Spleen (tissue), 7 donors: ENCODE measurements around the gene DNASE1L2.

ENCODE experiments used
- POLR2A ChIP-seq, 3 donors: fragments of 450-650 bp; IDR thresholded peaks; one replicate each; pipeline ENCODE4 v1.5.1; 2017; ENCODE audit warnings: antibody characterized with exemption in 3 of 3, mild to moderate bottlenecking in 1 of 3
- POLR2AphosphoS5 ChIP-seq, 3 donors: sonication (generic); formaldehyde crosslinking; IDR thresholded peaks; one replicate each; pipeline ENCODE4 v1.5.1; 2017; ENCODE audit warnings: antibody characterized with exemption in 3 of 3
- TF ChIP-seq, protein P1 (sequence below), 11 experiments: fragments of 200-600 bp in 7 of 11; fragments of 450-650 bp in 4 of 11; sonication (generic) in 4 of 11; IDR thresholded peaks in 8 of 11; conservative IDR thresholded peaks in 3 of 11; 1 replicate in 7 of 11; 2 replicates in 4 of 11; pipeline versions ENCODE4 v1.4.0 to v1.8.0; 2016 to 2021; ENCODE audit warnings: antibody characterized with exemption in 11 of 11, inconsistent platforms in 4 of 11, mild to moderate bottlenecking in 1 of 11
- donor health status: DM: no; HTN: no; CAD: no; lungs with moderate emphysema.
- donor health status: DM: no; HTN: no; CAD: no.
- donor health status: DM: no; HTN: no; CAD: no.

DNA sequence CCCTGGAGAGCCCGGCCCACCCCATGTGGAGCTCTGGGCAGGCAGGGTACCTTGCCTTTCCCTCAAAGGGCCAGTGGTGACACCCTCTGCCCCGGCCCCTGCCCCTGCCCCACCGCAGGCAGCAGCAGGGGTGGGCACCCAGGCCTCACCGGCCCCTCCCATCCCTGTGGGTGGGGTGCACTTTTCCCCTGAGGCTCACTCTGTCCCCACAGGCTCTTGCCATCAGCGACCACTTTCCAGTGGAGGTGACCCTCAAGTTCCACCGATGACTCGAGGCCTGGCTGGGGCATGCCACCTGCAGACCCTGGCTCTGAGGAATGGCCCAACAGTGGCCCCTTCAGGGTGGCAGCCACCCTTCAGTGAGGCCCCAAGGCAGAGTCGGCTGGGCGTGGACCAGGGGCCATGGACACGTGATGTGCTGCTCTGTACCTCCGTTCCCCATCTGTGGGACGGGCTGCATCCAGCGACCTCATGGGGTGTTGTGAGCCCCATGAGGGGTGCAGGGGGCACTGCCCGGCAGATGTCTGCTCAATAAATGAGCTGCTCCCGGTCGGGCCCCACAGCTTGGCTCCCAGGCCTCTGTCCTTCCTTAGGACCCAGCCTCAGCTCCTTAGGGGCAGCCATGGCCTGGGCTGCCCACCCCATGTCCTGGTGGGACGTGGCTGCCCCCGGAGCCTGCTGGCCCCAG, 2.0 kb downstream of the DNASE1L2 start:
- TF ChIP-seq, protein P1, sequence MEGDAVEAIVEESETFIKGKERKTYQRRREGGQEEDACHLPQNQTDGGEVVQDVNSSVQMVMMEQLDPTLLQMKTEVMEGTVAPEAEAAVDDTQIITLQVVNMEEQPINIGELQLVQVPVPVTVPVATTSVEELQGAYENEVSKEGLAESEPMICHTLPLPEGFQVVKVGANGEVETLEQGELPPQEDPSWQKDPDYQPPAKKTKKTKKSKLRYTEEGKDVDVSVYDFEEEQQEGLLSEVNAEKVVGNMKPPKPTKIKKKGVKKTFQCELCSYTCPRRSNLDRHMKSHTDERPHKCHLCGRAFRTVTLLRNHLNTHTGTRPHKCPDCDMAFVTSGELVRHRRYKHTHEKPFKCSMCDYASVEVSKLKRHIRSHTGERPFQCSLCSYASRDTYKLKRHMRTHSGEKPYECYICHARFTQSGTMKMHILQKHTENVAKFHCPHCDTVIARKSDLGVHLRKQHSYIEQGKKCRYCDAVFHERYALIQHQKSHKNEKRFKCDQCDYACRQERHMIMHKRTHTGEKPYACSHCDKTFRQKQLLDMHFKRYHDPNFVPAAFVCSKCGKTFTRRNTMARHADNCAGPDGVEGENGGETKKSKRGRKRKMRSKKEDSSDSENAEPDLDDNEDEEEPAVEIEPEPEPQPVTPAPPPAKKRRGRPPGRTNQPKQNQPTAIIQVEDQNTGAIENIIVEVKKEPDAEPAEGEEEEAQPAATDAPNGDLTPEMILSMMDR (IDR thresholded peaks at IDR 0.05 in 8 of 11, conservative IDR thresholded peaks at IDR 0.05 in 3 of 11): no peak
- no peak for TF ChIP-seq POLR2A (IDR thresholded peaks at IDR 0.05)
- TF ChIP-seq POLR2AphosphoS5 (IDR thresholded peaks at IDR 0.05): peak in 2 of 3 donors; percentile 5 to 7
